Activated CD8-positive, alpha-beta T cell treated with anti-CD3 and anti-CD28 coated beads for 36 hours (primary cell): Measurements from ENCODE around the gene SOX18. TPM values are rescaled to one million over a fixed set of nuclear protein-coding genes. Genes with fewer than 3 reads are reported as not detected.

Source experiments
- ATAC-seq: fragments of 200-7000 bp; cut with Tn5 transposase; one replicate; pipeline ENCODE4 v1.10.0; 2021; ENCODE audit warnings: mild to moderate bottlenecking, moderate library complexity
- CTCF ChIA-PET: fragments of 350-600 bp; sonication (Branson Sonifier 250); formaldehyde crosslinking; loops from one replicate; lab custom pipeline; 2021; ENCODE audit warnings: antibody characterized with exemption; lab: Charles Lee
- POLR2A ChIA-PET: fragments of 350-600 bp; sonication (Branson Sonifier 250); formaldehyde crosslinking; loops from one replicate; lab custom pipeline; 2021; ENCODE audit warnings: antibody characterized with exemption; lab: Charles Lee
- DNase-seq: peaks from one replicate; pipeline ENCODE4 v3.0.0-alpha.2; 2020
- H3K27ac Mint-ChIP-seq: one replicate; pipeline ENCODE4 v1.8.0; 2021; ENCODE audit warnings: mild to moderate bottlenecking, mixed read lengths
- H3K27me3 Mint-ChIP-seq: one replicate; pipeline ENCODE4 v1.8.0; 2021; ENCODE audit warnings: mixed read lengths
- H3K36me3 Mint-ChIP-seq: one replicate; pipeline ENCODE4 v1.8.0; 2021; ENCODE audit warnings: low read depth, mixed read lengths
- H3K4me1 Mint-ChIP-seq: one replicate; pipeline ENCODE4 v1.8.0; 2021; ENCODE audit warnings: low read depth, mixed read lengths
- H3K4me3 Mint-ChIP-seq: one replicate; pipeline ENCODE4 v1.8.0; 2021; ENCODE audit warnings: mild to moderate bottlenecking, moderate library complexity, mixed read lengths
- H3K9me3 Mint-ChIP-seq: one replicate; pipeline ENCODE4 v1.8.0; 2021; ENCODE audit warnings: mixed read lengths
- intact Hi-C: fragments of 100-400 bp; cut with micrococcal nuclease; formaldehyde crosslinking; loops from one replicate; pipeline ENCODE4 v1.10.0; 2022
- total RNA-seq, 2 experiments: library from RNA; stranded (reverse); gene quantifications; one replicate each; pipeline ENCODE4 v1.2.3, GENCODE V29; 2021
- TF ChIP-seq, protein P1 (sequence below): fragments of 200-600 bp; IDR thresholded peaks from one replicate; pipeline ENCODE4 v1.8.0; 2022; ENCODE audit warnings: antibody characterized with exemption, mild to moderate bottlenecking

The SOX18 gene
- total RNA-seq, 2 experiments from 2014 or later, result not detected

DNA sequence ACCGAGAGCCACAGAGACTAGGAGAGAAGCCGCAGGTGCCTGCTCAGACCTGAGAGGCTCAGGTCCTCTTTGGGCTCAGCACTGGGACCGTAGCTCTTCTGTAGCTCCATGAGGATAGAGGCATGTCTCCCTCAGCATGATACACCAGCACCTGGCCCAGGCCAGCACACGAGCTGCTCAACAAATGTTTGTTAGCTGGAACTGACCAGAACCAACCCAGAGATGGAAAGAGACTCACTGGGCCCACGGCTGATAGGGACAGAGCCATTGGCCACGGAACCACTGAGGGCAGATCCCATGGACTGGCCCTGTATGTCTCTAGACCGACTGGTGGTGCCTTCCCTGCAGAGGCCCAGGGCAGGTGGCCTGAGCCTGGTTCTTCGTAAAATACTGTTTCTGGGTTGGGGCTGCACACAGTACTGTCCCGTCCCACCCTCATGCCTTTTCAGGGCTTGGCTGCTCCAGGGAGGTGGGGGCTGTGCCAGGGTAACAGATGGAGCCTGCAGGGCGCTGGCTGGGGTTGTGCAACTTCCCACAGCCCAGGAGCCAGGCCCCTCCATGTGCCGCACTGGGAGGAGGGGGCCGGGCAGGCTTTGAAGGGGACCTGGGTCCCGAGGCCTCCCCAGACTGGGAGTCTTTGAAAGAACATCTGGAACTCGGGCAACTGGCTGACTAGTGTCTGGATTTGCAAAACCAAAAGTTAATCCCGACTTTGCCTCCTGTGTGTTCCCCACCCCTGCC, 8.2 kb downstream of the SOX18 start:
- Mint-ChIP-seq H3K36me3 (no peaks in the 10 kb centered on the region), H3K4me3 (peak overlapping the region; percentile 73), H3K9me3 (no peaks in the 10 kb centered on the region), H3K27me3 (peaks cover 9% of the 10 kb centered on the region), H3K4me1 (peaks cover 38% of the 10 kb centered on the region), H3K27ac (no peak overlapping the region)
- POLR2A ChIA-PET, result interaction anchor here (0.8 to 5.7 kb wide), 4 partner anchors 11 to 60 kb away, joined by 3 to 51 read pairs (median 6); partner anchors contain the start of genes PRPF6 and SAMD10
- CTCF ChIA-PET, result interaction anchor here (1.2 to 5.9 kb wide), 7 partner anchors 9 to 79 kb away, joined by 3 to 88 read pairs (median 9); partner anchors contain the start of genes LKAAEAR1, PRPF6 and SAMD10
- no peak for DNase-seq
- TF ChIP-seq, protein P1, sequence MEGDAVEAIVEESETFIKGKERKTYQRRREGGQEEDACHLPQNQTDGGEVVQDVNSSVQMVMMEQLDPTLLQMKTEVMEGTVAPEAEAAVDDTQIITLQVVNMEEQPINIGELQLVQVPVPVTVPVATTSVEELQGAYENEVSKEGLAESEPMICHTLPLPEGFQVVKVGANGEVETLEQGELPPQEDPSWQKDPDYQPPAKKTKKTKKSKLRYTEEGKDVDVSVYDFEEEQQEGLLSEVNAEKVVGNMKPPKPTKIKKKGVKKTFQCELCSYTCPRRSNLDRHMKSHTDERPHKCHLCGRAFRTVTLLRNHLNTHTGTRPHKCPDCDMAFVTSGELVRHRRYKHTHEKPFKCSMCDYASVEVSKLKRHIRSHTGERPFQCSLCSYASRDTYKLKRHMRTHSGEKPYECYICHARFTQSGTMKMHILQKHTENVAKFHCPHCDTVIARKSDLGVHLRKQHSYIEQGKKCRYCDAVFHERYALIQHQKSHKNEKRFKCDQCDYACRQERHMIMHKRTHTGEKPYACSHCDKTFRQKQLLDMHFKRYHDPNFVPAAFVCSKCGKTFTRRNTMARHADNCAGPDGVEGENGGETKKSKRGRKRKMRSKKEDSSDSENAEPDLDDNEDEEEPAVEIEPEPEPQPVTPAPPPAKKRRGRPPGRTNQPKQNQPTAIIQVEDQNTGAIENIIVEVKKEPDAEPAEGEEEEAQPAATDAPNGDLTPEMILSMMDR, result no peak
- intact Hi-C loops, result no loop called here
- ATAC-seq, result no peak

DNA sequence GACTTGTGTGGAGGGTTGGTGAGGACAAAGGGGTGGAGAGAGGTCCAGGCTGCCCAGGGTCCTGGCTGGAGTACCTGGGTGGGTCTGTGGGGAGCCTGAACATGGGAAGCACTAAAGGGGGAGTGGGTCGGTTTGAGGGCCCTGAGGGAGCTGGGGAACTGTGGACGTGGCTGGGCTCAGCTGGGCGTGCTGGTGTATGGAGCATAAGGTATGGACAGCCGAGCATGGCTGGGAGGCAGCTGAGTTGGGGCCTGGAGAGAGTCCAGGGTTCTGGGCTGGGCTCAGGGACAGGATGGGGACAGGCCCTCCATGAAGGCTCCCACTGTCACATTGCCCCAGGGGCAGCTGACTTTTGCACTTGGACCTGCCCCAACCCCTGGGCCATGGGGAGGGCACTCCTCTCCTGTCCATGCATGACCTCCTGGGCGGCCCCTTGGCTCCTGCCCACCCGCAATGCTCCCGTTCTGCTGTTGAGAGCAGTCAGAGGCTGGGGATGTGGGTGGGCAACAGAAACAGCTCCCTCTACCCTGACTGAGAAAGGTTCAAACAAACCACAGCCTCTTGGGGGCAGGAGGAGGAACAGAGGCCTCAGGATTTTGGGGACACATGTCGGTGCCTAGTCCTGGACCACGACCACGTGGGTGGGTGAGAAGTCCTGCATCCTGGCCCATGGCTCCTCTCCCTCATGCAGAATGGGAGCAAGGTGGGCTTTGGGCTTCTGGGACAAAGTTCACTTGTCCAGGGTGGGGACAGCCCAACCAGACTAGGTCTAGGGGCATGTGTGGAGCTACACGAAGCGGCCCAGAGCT, 9.0 kb downstream of the SOX18 start:
- Mint-ChIP-seq H3K4me3 (no peak overlapping the region), H3K9me3 (no peaks in the 10 kb centered on the region), H3K27me3 (peaks cover 2% of the 10 kb centered on the region), H3K4me1 (peaks cover 39% of the 10 kb centered on the region), H3K36me3 (no peaks in the 10 kb centered on the region), H3K27ac (no peak overlapping the region)
- POLR2A ChIA-PET, result interaction anchor here (0.8 to 5.7 kb wide), 8 partner anchors 10 to 62 kb away, joined by 3 to 51 read pairs (median 4); partner anchors contain the start of genes PRPF6 and SAMD10
- ATAC-seq, result no peak
- intact Hi-C loops, result no loop called here
- DNase-seq, result no peak
- CTCF ChIA-PET, result interaction anchor here (1.2 to 5.9 kb wide), 13 partner anchors 10 to 80 kb away, joined by 3 to 88 read pairs (median 5); partner anchors contain the start of genes LKAAEAR1, PRPF6 and SAMD10
- TF ChIP-seq, protein P1, result no peak

DNA sequence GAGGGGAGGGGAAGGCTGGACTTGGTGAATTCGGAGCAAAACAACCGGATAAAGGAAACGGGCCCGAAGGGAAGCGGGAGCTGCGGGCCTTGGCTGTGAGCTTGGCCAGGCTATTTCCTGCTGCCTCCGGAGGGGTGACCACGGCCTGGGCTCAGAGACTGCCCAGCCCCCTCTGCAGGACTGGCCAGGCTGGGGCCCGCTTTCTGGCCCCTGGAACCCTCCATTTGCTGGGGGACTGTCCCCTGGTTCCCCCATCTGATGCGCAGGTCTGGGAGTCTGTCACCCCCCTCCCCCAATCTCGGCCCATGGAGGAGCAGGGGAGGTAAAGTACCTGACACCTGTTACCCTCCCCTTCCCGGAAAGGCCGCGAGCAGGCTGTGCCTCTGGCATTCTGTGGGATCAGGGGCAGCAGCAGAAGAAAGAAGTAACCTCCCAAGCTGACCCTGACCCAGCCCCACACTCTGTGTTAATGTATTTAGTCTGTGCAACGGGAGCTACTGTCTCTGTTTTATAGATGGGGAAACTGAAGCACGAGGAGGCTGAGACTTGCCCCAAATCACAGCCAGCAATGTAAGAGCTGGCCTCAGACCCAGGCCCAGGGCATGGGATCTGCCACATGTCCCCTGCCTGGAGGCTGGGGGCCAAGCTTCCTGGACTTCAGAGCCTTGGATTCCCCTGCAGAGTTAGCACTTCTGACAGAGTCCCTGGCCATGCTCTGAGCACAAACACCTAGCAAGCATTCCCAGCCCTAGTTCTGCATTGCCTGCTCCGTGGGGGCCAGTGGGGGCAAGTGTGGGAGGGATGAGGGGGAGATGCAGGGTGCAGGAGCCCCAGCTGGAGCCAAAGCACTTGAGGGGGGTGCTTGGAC, 9.9 kb downstream of the SOX18 start:
- no peak for ATAC-seq
- Mint-ChIP-seq H3K4me1 (peaks cover 47% of the 10 kb centered on the region), H3K4me3 (peak overlapping the region; percentile 54), H3K27me3 (peaks cover 2% of the 10 kb centered on the region), H3K27ac (no peak overlapping the region), H3K36me3 (no peaks in the 10 kb centered on the region), H3K9me3 (no peaks in the 10 kb centered on the region)
- intact Hi-C loops, result loop anchor here (10.0 kb wide), 1 partner anchor 55 kb away; the partner anchor contains the start of gene PRPF6
- DNase-seq, result no peak
- TF ChIP-seq, protein P1, result no peak
- ChIA-PET POLR2A (interaction anchor here (0.7 to 5.7 kb wide), 11 partner anchors 7 to 62 kb away, joined by 3 to 51 read pairs (median 4); partner anchors contain the start of genes PRPF6 and SAMD10), CTCF (interaction anchor here (0.7 to 5.9 kb wide), 29 partner anchors 10 to 501 kb away, joined by 3 to 88 read pairs (median 6); partner anchors contain the start of genes LKAAEAR1, OPRL1, PCMTD2 and PRPF6)

DNA sequence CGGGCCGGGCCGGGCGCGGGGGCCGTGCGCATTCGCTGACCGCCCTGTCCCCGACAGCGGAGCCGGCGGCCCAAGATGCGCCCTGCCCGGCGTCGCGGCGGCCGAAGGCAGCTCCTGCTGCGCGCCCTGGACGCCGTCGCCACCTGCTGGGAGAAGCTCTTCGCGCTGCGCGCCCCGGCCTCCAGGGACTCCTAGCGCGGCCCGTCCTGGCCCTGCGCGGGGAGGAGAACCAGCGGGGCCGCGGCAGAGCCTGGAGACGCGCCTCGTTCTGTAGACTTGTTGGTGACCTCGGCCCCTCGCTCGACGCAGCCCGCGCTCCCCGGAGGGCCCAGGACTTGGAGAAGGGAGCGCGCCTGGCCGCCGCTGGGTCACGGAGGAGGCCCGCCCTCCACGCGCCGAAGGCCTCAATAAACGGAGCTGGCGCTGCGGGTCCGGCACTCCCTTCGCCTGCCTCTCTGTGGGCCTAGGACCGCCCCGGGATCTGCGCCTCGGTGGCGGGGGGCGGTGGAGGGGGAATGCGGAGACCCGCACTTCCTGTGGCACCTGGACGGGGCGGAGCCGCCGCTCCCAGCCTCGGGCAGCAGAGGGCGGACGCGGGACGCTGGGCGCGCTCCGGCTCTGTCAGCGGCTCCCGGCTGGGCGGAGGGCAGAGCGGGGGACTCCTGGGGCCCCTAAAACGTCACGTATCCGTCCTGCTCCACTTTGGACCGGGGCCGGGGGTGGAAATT, 10.7 kb downstream of the SOX18 start:
- H3K27ac Mint-ChIP-seq, result no peak overlapping the region
- intact Hi-C loops, result loop anchor here (10.0 kb wide), 1 partner anchor 54 kb away; the partner anchor contains the start of gene PRPF6
- ATAC-seq, result peak; percentile 67
- peak; percentile 84 for DNase-seq
- ChIA-PET POLR2A (interaction anchor here (0.7 to 5.7 kb wide), 13 partner anchors 8 to 218 kb away, joined by 3 to 51 read pairs (median 3); partner anchors contain the start of genes OPRL1, PRPF6, RGS19 and SAMD10), CTCF (interaction anchor here (0.7 to 5.9 kb wide), 38 partner anchors 11 to 500 kb away, joined by 3 to 88 read pairs (median 5); partner anchors contain the start of genes LKAAEAR1, OPRL1, PCMTD2 and PRPF6)
- H3K4me1 Mint-ChIP-seq, result peaks cover 55% of the 10 kb centered on the region
- TF ChIP-seq, protein P1, result peak; percentile 86
- H3K36me3 Mint-ChIP-seq, result peaks cover 2% of the 10 kb centered on the region
- peaks cover 2% of the 10 kb centered on the region for H3K27me3 Mint-ChIP-seq
- H3K4me3 Mint-ChIP-seq, result peak overlapping the region; percentile 54
- H3K9me3 Mint-ChIP-seq, result no peaks in the 10 kb centered on the region
